Kidney (tissue), 14 donors: ENCODE measurements around the gene GPR89A. TPM values are rescaled to one million over a fixed set of nuclear protein-coding genes. Genes with fewer than 3 reads are reported as not detected.
"Not testable (repeated sequence)": the region's sequence is repeated elsewhere in the genome, so short reads cannot be mapped to it uniquely, and the experiment has no call there.

ENCODE experiments used
- DNase-seq, 5 donors: peaks; one replicate each; pipeline ENCODE4 v3.0.0-alpha.2; 2013 to 2020
- FAIRE-seq: peaks from 2 replicates; lab custom pipeline; 2012; peaks lifted over from hg19 to GRCh38; lab: Jason Lieb, UNC
- H3K27ac ChIP-seq, 2 donors: one replicate each; pipeline ENCODE4 v1.7.0; 2013; ENCODE audit warnings: low read depth in 2 of 2, low read length in 2 of 2, inconsistent platforms in 1 of 2
- H3K27me3 ChIP-seq: one replicate; pipeline ENCODE4 v1.7.1; 2013; ENCODE audit warnings: low read length, inconsistent platforms; ENCODE audit not compliant: control insufficient read depth, insufficient read depth
- H3K36me3 ChIP-seq, 3 donors: one replicate each; pipeline versions ENCODE4 v1.7.0 to v1.7.1; 2013; ENCODE audit warnings: low read length in 3 of 3, control low read depth in 1 of 3, inconsistent platforms in 1 of 3; ENCODE audit not compliant: insufficient read depth in 3 of 3, control insufficient read depth in 2 of 3
- H3K4me1 ChIP-seq, 3 donors: one replicate each; pipeline versions ENCODE4 v1.7.0 to v1.7.1; 2013; ENCODE audit warnings: low read length in 3 of 3, inconsistent platforms in 1 of 3, low read depth in 1 of 3; ENCODE audit not compliant: control insufficient read depth in 2 of 3, insufficient read depth in 2 of 3
- H3K4me3 ChIP-seq, 3 donors: one replicate each; pipeline versions ENCODE4 v1.7.0 to v1.8.1; 2013; ENCODE audit warnings: low read length in 3 of 3, control low read depth in 1 of 3, inconsistent platforms in 1 of 3
- H3K9ac ChIP-seq, 3 donors: one replicate each; pipeline versions ENCODE4 v1.7.0 to v1.7.1; 2013; ENCODE audit warnings: low read length in 3 of 3, control low read depth in 1 of 3, inconsistent platforms in 1 of 3
- H3K9me3 ChIP-seq, 3 donors: one replicate each; pipeline versions ENCODE4 v1.7.0 to v1.7.1; 2013; ENCODE audit warnings: low read length in 3 of 3, control low read depth in 1 of 3, inconsistent platforms in 1 of 3; ENCODE audit not compliant: control insufficient read depth in 2 of 3, insufficient read depth in 1 of 3
- CTCF ChIP-seq: IDR thresholded peaks from 3 replicates; pipeline ENCODE4 v1.5.1; 2012; ENCODE audit warnings: mild to moderate bottlenecking, moderate library complexity, borderline replicate concordance; ENCODE audit not compliant: insufficient read depth; ENCODE audit errors: extremely low read depth
- intact Hi-C: fragments of 100-400 bp; cut with DNase I; formaldehyde crosslinking; loops from one replicate; pipeline ENCODE4 v1.11.1; 2022
- polyA plus RNA-seq: library from polyadenylated mRNA; stranded (reverse); fragments of 350-450 nt; fragmentation: Illumina TruSeq; extraction: RNeasy Lipid Tissue Mini Kit (QIAGEN cat#74804); gene quantifications from one replicate; pipeline ENCODE4 v1.2.3, GENCODE V29; 2014; ENCODE audit warnings: low read depth, low replicate concordance; ENCODE audit not compliant: insufficient read depth
- total RNA-seq: library from RNA; stranded (reverse); fragmentation: NEBNext Ultra II Directional; extraction: Animal tissue kit (Norgen Biotek cat#: 25700); gene quantifications from one replicate; pipeline ENCODE4 v1.2.1, GENCODE V29; 2021
- donor health status: control.
- donor health status: control.
- donor health status: control.
- donor health status: control.
- donor health status: control.
- donor health status: DM: yes; HTN: yes; CAD: no.
- donor health status: Normal renal cell carcinoma (clear cell type).

GPR89A gene
- total and polyA plus RNA-seq, 2 donors from 2014 or later = 18.2 to 21.0 TPM

GRCh38 chr1:145601593-145601992 lies 6.2 kb upstream of the GPR89A start:
- FAIRE-seq = no peak

GRCh38 chr1:145606840-145607239 lies 948 bp upstream of the GPR89A start:
- not testable (repeated sequence) for FAIRE-seq

More at GRCh38 chr1:145601593-145601992, 6.2 kb upstream of the GPR89A start:
- intact Hi-C loops = no loop called here
- no peaks in the 10 kb centered on the region for H3K36me3 ChIP-seq
- H3K9ac ChIP-seq = no peak overlapping the region
- no peak for TF ChIP-seq CTCF
- H3K27me3 ChIP-seq = no peaks in the 10 kb centered on the region
- no peak overlapping the region for H3K4me3 ChIP-seq
- no peak overlapping the region for H3K27ac ChIP-seq
- DNase-seq = no peak
- H3K4me1 ChIP-seq = no peaks in the 10 kb centered on the region
- no peaks in the 10 kb centered on the region for H3K9me3 ChIP-seq

GRCh38 chr1:145607289-145607688 lies 499 bp upstream of the GPR89A start:
- FAIRE-seq, H3K4me1 ChIP-seq, DNase-seq, H3K4me3 ChIP-seq, intact Hi-C loops, H3K36me3 ChIP-seq, H3K9me3 ChIP-seq, H3K27ac ChIP-seq, H3K27me3 ChIP-seq, H3K9ac ChIP-seq: not testable (repeated sequence)

More at GRCh38 chr1:145606840-145607239, 948 bp upstream of the GPR89A start:
- H3K27me3 ChIP-seq, H3K9me3 ChIP-seq, intact Hi-C loops, DNase-seq, H3K36me3 ChIP-seq, H3K27ac ChIP-seq, H3K9ac ChIP-seq, H3K4me3 ChIP-seq, H3K4me1 ChIP-seq: not testable (repeated sequence)

GRCh38 chr1:145610744-145611143 lies 3.0 kb downstream of the GPR89A start:
- intact Hi-C loops, DNase-seq, H3K4me1 ChIP-seq, H3K27me3 ChIP-seq, H3K9ac ChIP-seq, H3K27ac ChIP-seq, H3K9me3 ChIP-seq, H3K36me3 ChIP-seq, H3K4me3 ChIP-seq: not testable (repeated sequence)
- peak; percentile 8 for FAIRE-seq

- H3K9ac ChIP-seq, FAIRE-seq, H3K27ac ChIP-seq: not testable (repeated sequence)
These were observed 12.3 kb downstream of the GPR89A start for GRCh38 chr1:145620073-145620472.

GRCh38 chr1:145622177-145622576 lies 14.4 kb downstream of the GPR89A start:
- H3K36me3 ChIP-seq, H3K9ac ChIP-seq, intact Hi-C loops, H3K27me3 ChIP-seq, H3K9me3 ChIP-seq, H3K27ac ChIP-seq, H3K4me3 ChIP-seq, H3K4me1 ChIP-seq, DNase-seq: not testable (repeated sequence)
- FAIRE-seq = peak; percentile 15

More at GRCh38 chr1:145620073-145620472, 12.3 kb downstream of the GPR89A start:
- H3K4me3 ChIP-seq, H3K27me3 ChIP-seq, DNase-seq, H3K36me3 ChIP-seq, H3K9me3 ChIP-seq, H3K4me1 ChIP-seq, intact Hi-C loops: not testable (repeated sequence)

GRCh38 chr1:145636237-145636636 lies 28.4 kb downstream of the GPR89A start:
- H3K36me3 ChIP-seq, H3K4me3 ChIP-seq, H3K9me3 ChIP-seq, DNase-seq, H3K27me3 ChIP-seq, FAIRE-seq, intact Hi-C loops, H3K27ac ChIP-seq, H3K4me1 ChIP-seq, H3K9ac ChIP-seq: not testable (repeated sequence)

GRCh38 chr1:145641886-145642285 lies 34.1 kb downstream of the GPR89A start:
- H3K9me3 ChIP-seq, H3K4me3 ChIP-seq, DNase-seq, H3K9ac ChIP-seq, FAIRE-seq, H3K36me3 ChIP-seq, H3K27me3 ChIP-seq, H3K27ac ChIP-seq, intact Hi-C loops, H3K4me1 ChIP-seq: not testable (repeated sequence)
